Measurements from ENCODE around the gene DDX31. TPM values are rescaled to one million over a fixed set of nuclear protein-coding genes. Genes with fewer than 3 reads are reported as not detected.

Gene DDX31
- total RNA-seq, 1 experiment from 2014 or later, result 19.2 TPM

GRCh38 chr9:132698989-132699388 lies 29.2 kb upstream of the DDX31 start:
- H3F3A ChIP-seq (ENCODE audit: insufficient read depth, low read depth), result no peaks in the 10 kb centered on the region
- CTCF ChIA-PET, result no interaction called here
- H4K20me1 ChIP-seq (ENCODE audit: insufficient read depth), result peaks cover 2% of the 10 kb centered on the region; the same call in 1 of the 2 replicates
- POLR2A ChIA-PET (ENCODE audit: unreplicated experiment), result no interaction called here
- H2AFZ ChIP-seq, result no peak overlapping the region
- no peak overlapping the region for H3K4me3 ChIP-seq
- no peak for DNase-seq
- BruUV-seq (replicated peaks), result no TSS peak
- TF ChIP-seq EZH2 (IDR thresholded peaks at IDR 0.05; ENCODE audit: low read depth), result no peak
- no peak for TF ChIP-seq CTCF (conservative IDR thresholded peaks at IDR 0.05)
- H3K9me3 ChIP-seq (ENCODE audit: insufficient read depth, low read depth), result peaks cover 18% of the 10 kb centered on the region
- no peaks in the 10 kb centered on the region for H3K27me3 ChIP-seq (ENCODE audit: insufficient read depth, low read depth)
- intact Hi-C loops (cut with micrococcal nuclease; ENCODE audit: unreplicated experiment), result no loop called here
- H3K36me3 ChIP-seq (ENCODE audit: low read depth), result no peaks in the 10 kb centered on the region
- no peaks in the 10 kb centered on the region for H3K9me2 ChIP-seq (ENCODE audit: insufficient read depth)
- no peaks in the 10 kb centered on the region for H3K79me2 ChIP-seq (ENCODE audit: low read depth)
- no peak overlapping the region for H3K4me2 ChIP-seq
- H3K4me1 ChIP-seq (replicated peaks; ENCODE audit: insufficient read depth), result no peaks in the 10 kb centered on the region
- H3K27ac ChIP-seq, result no peak overlapping the region

GRCh38 chr9:132697230-132697629 lies 27.4 kb upstream of the DDX31 start:
- no peaks in the 10 kb centered on the region for H3K36me3 ChIP-seq (ENCODE audit: low read depth)
- TF ChIP-seq CTCF (conservative IDR thresholded peaks at IDR 0.05), result no peak
- no peak for TF ChIP-seq EZH2 (IDR thresholded peaks at IDR 0.05; ENCODE audit: low read depth)
- no peak for DNase-seq
- H3K27ac ChIP-seq, result no peak overlapping the region
- no peak overlapping the region for H3K4me2 ChIP-seq
- H3F3A ChIP-seq (ENCODE audit: insufficient read depth, low read depth), result no peaks in the 10 kb centered on the region
- H3K4me1 ChIP-seq (replicated peaks; ENCODE audit: insufficient read depth), result no peaks in the 10 kb centered on the region
- no peak overlapping the region for H2AFZ ChIP-seq
- ChIA-PET POLR2A (ENCODE audit: unreplicated experiment) (no interaction called here), CTCF (no interaction called here)
- no peaks in the 10 kb centered on the region for H3K27me3 ChIP-seq (ENCODE audit: insufficient read depth, low read depth)
- no TSS peak for BruUV-seq (replicated peaks)
- no peaks in the 10 kb centered on the region for H3K79me2 ChIP-seq (ENCODE audit: low read depth)
- peaks cover 18% of the 10 kb centered on the region for H3K9me3 ChIP-seq (ENCODE audit: insufficient read depth, low read depth)
- no peak overlapping the region for H3K4me3 ChIP-seq
- H4K20me1 ChIP-seq (ENCODE audit: insufficient read depth), result peaks cover 3% of the 10 kb centered on the region; the same call in 1 of the 2 replicates
- no peaks in the 10 kb centered on the region for H3K9me2 ChIP-seq (ENCODE audit: insufficient read depth)
- intact Hi-C loops (cut with micrococcal nuclease; ENCODE audit: unreplicated experiment), result no loop called here

- H3K27me3 ChIP-seq (ENCODE audit: insufficient read depth, low read depth), result no peaks in the 10 kb centered on the region
- CTCF ChIA-PET, result no interaction called here
- no peak for DNase-seq
- H3F3A ChIP-seq (ENCODE audit: insufficient read depth, low read depth), result no peaks in the 10 kb centered on the region
- H2AFZ ChIP-seq, result no peak overlapping the region
- H3K9me2 ChIP-seq (ENCODE audit: insufficient read depth), result no peaks in the 10 kb centered on the region
- BruUV-seq (replicated peaks), result no TSS peak
- no peak overlapping the region for H3K4me3 ChIP-seq
- peaks cover 10% of the 10 kb centered on the region for H3K36me3 ChIP-seq (ENCODE audit: low read depth)
- POLR2A ChIA-PET (ENCODE audit: unreplicated experiment), result no interaction called here
- intact Hi-C loops (cut with micrococcal nuclease; ENCODE audit: unreplicated experiment), result no loop called here
- peaks cover 18% of the 10 kb centered on the region for H3K9me3 ChIP-seq (ENCODE audit: insufficient read depth, low read depth)
- TF ChIP-seq CTCF (conservative IDR thresholded peaks at IDR 0.05) (peak; percentile 37; the same call in 1 of the 2 replicates), EZH2 (IDR thresholded peaks at IDR 0.05; ENCODE audit: low read depth) (no peak)
- H3K27ac ChIP-seq, result no peak overlapping the region
- H3K4me1 ChIP-seq (replicated peaks; ENCODE audit: insufficient read depth), result no peaks in the 10 kb centered on the region
- H3K4me2 ChIP-seq, result no peak overlapping the region
- no peaks in the 10 kb centered on the region for H3K79me2 ChIP-seq (ENCODE audit: low read depth)
- peaks cover 3% of the 10 kb centered on the region; the same call in 1 of the 2 replicates for H4K20me1 ChIP-seq (ENCODE audit: insufficient read depth)
These were observed 24.4 kb upstream of the DDX31 start for GRCh38 chr9:132694144-132694543.

All from PC-9 (cell line).